Tibial nerve (tissue), 4 donors: ENCODE results near the gene SNRPD1.

ENCODE experiments used
- CTCF ChIP-seq, 5 experiments: fragments of 200-600 bp in 3 of 5; fragments of 450-650 bp in 2 of 5; sonication (generic) in 3 of 5; IDR thresholded peaks; one replicate each; pipeline ENCODE4 v1.5.1; 2016 to 2019; ENCODE audit warnings: antibody characterized with exemption in 5 of 5, mild to moderate bottlenecking in 3 of 5, moderate library complexity in 2 of 5
- EP300 ChIP-seq, 2 donors: sonication (generic); formaldehyde crosslinking; IDR thresholded peaks; one replicate each; pipeline ENCODE4 v1.6.1; 2017; ENCODE audit warnings: antibody characterized with exemption in 2 of 2, mild to moderate bottlenecking in 1 of 2

GRCh38 chr18:21660078-21660477 is 48.0 kb downstream of the SNRPD1 start:
- TF ChIP-seq CTCF (IDR thresholded peaks at IDR 0.05) (no peak), EP300 (IDR thresholded peaks at IDR 0.05) (no peak)
